Testis (tissue), 2 donors: ENCODE data around the gene CAD.

Source experiments
- POLR2A ChIP-seq: fragments of 450-650 bp; IDR thresholded peaks from one replicate; pipeline ENCODE4 v1.6.1; 2017; ENCODE audit warnings: antibody characterized with exemption, mild to moderate bottlenecking, moderate library complexity
- TF ChIP-seq, protein P1 (sequence below), 3 experiments: fragments of 450-650 bp in 2 of 3; fragments of 200-600 bp in 1 of 3; sonication (generic) in 1 of 3; IDR thresholded peaks; one replicate each; pipeline ENCODE4 v1.5.1; 2016 to 2019; ENCODE audit warnings: antibody characterized with exemption in 3 of 3, mild to moderate bottlenecking in 2 of 3, moderate library complexity in 1 of 3

DNA sequence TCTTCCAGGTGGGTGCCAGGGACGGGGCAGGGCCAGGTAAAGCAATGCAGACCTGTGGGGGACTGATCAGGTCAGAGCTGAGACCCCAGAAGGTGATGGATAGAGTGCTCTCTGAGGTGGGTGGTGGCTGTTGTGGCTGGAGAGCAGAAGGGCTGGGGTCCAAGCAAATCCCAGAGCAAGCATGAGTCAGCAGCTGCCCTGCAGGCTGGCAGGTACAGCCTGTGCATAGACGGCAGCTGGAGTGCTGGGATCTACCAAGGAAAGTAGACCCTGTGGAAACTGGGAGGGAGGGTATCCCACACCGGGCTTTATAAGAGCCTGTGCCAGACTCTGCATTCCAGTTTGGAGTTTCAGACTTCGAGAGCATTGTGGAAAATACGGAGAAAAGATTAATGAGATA, 65.7 kb downstream of the CAD start:
- TF ChIP-seq, protein P1, sequence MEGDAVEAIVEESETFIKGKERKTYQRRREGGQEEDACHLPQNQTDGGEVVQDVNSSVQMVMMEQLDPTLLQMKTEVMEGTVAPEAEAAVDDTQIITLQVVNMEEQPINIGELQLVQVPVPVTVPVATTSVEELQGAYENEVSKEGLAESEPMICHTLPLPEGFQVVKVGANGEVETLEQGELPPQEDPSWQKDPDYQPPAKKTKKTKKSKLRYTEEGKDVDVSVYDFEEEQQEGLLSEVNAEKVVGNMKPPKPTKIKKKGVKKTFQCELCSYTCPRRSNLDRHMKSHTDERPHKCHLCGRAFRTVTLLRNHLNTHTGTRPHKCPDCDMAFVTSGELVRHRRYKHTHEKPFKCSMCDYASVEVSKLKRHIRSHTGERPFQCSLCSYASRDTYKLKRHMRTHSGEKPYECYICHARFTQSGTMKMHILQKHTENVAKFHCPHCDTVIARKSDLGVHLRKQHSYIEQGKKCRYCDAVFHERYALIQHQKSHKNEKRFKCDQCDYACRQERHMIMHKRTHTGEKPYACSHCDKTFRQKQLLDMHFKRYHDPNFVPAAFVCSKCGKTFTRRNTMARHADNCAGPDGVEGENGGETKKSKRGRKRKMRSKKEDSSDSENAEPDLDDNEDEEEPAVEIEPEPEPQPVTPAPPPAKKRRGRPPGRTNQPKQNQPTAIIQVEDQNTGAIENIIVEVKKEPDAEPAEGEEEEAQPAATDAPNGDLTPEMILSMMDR (IDR thresholded peaks at IDR 0.05) = no peak
- no peak for TF ChIP-seq POLR2A
